ENCODE data around the gene CHD3.

Gene CHD3

DNA sequence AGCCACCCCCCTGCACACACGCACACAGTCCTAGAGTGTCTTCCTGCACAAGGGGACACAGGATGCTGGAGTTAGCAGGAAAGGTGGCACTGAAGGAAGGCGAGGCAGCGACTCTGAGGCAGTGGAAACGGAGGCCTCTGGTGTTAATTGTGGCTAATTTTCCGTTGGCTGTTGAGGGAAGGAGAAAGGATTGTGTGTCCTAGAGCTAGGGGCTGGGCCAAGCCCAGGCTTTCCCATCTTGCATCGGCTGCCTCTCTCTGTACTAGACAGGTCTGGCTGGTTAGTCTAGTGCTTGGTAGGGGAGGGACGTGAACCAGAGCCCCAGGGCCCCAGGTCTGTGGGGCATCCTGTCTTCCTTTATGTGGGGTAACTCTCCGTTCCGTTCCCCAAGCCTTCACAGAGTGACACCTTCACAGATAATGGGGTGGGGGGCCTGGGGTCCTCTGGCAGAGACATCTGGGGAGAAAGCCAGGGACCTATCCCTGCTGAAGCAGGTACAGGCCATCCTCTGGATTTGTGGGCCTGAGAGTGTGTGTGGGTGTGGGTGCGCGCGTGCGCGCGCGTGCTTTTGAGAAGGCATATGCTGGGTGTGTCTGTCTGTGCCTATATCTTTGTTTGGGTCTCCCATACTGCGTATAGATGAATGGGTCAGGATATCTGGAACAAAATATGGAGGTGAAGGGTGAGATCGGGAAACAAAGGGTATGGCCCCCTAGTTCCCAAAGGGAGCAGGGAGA lies at the start of gene CHD3:
CHD3 (plus strand) TSS at position 606 of the 737 bp plus-strand sequence. CDS start 212 bp downstream, outside the sequence.
- no peak for DNase-seq (ENCODE audit: low read depth)

DNA sequence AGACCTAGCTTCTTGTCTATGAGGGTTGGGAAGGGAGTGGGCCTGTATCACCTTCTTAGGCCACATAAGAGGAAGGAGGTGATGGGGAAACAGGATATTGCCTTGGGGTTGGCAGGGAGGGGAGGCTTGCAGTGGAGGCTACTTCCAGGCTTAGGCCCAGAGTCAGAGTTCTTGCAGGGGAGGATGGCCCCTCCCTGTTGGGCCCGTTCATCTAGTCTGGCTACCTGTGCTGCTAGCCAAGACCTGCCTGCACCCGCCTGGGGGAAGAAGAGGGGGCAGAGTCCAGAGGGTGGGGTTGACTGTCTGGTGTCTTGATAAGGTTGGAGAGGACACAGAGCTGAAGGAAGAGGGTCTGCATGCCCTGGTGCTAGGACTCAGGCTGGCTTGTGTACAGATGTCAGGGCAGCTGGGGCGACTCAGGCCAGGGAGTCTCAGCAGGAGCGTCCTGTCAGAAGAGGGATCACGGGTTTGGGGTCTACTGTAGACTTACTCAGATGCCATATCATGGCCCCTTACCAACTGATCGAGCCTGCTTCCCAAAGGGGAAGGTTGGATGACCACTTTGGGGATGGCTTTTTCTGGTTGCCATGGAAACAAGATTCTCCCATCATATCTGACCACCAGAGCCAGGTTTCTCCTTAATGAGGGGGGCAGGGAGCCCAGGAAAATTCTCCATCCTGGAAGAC lies 49.3 kb upstream of the CHD3 start:
- DNase-seq (ENCODE audit: low read depth), result no peak

DNA sequence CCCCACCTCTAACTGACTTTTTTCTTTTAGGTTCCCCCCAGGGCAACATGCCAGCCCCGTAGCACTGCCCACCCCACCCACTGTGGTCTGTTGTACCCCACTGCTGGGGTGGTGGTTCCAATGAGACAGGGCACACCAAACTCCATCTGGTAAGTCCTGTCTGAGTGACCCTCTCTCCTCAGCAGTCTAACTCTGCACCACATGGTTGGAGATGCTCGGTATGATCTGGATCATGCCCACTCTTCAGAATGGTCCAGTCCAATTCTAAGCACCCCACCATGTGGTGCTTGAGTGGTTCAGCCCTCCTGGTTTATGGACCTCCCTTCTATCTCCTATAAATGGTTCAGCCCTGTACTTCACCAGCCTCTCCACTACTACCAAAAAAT lies 48.7 kb upstream of the CHD3 start:
- DNase-seq (ENCODE audit: low read depth), result no peak

DNA sequence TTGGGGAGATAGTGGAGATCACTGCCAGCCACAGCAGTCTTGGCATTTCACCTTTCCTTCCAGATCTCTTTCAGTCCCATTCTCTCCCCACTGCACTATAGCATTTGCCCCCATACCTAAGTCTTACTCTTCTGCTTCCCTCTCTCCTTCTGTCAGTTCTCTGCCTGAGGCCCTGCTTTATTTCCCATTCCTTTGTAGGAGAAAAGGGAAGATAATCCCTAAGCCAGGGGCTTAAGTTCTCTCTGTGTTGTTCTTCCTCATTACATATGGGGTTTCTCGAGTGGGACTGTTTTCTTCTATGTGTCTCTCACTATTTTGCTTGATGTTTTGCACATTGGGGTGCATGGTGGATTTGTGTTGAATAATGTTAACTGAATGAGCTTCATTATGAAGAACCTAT lies 48.1 kb upstream of the CHD3 start:
- no peak for DNase-seq (ENCODE audit: low read depth)

DNA sequence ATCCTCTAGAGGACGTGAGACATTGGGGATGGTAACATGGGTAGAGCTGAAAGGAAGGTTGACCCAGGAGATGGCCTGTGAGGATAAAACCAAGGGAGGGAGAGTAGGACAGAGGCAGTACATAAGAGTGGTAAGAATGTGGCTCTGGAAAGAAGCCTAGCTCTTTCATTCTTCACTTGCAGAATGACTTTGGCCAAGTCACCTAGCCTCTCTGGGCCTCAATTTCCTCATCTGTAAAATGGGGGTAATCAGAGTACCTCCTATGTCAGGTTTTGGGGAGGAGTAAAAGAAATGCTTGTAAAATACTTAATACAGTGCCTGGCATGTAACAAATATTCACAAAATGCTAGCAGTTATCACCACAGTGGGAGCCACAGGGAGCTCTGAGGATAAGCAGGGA lies 47.7 kb upstream of the CHD3 start:
- no peak for DNase-seq (ENCODE audit: low read depth)

DNA sequence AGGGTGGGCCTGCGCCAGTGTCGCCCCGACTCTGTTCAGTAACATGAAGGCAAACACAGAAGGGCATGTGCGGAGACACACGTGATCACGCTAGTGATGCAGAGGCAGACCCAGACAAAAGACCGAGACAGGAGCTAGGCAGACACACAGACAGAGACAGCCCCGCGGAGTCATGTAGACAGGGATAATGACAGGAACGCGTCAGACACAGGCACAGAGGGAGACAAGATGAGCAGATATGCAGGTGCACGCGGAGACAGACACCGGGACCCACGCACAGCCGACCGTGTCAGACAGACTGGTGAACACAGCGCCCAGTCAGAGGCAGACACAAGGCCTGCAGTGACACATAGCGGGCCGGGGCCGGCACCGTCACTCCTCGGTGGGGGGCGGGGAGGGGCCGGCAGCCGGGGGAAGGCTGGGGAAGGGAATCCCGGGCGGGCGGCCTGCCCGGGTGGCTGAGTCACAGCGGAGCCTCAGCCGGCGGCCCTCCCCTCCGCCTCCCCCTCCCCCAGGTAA lies 47.1 kb upstream of the CHD3 start:
- DNase-seq (ENCODE audit: low read depth), result no peak

DNA sequence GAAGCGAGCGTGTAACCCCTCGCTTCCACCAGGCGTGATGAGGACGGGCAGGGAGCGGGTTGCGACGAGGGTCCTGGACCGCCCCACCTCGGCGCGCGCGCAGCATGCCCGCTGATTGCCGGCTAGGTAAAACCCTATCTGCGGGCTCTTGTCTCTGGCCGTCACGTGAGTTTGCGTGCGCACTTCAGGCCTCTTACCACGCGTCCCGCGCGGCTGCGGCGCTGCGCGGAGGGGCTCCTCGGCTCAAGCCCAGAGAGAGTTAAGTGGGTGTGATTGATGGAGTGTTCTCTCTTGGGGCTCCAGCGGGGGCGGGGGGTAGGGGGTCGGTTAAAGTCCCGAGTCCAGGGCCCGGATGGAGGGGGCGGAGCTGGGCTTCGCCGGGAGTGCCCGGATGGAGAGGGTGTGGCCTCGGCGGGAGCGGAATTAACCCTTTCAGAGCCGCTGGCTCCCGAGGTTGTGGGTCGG lies 46.6 kb upstream of the CHD3 start:
- no peak for DNase-seq (ENCODE audit: low read depth)

DNA sequence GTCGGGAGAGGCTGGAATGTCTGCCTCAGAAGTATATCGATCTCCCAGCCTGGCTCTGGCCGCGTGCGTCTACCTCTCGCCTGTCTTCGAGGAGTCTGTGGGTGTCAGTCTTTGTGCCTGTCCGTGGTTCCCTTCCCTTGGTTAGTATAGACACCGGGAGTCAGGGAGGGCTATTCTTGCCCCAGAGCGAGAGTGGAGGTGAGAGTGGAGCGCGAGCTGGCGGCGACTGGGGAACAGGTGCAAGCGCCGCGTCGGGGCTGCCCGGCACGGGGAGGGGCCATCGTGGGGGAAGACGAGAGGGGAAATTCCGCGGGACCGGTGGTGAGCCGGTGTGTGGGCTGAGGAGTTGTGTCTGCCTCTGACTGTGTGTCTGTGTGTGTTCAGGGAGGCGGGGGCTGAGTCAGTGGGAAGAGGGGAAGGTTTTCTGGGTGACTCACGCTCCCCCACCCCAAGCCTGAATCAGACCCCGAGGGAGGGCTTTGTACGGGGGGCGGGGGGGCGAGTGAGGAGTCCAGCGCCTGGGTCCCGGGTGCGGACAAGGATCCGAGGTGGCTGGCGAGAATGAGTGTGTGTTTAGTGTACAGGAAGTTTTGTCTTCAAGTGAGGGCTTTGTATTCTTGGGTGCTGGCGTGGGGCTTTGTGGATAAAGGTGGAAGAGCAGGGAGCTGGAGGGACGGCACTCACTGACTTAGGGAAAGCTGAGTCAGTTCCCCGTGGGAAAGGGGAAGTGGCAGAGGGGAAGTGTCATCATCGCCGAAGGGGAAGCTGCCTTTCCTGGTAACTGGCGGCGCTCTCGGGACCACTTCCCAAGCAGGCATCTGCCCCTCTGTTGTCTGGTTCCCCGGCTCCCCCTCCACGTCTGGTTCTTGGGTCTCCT lies 46.0 kb upstream of the CHD3 start:
- no peak for DNase-seq (ENCODE audit: low read depth)

DNA sequence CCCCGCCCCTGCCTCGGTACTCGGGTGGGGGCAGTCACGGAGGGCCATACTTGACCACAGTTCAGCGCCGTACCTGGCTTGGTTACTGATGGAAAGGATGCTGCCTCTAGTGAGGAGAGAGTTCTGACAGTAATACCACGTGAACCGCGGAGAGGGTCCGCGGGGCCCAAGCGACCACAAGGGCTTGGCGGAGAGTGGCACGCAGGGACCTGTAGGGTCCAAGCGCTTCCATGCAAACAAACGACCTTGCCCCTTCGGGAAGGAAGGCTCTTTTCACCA lies 45.4 kb upstream of the CHD3 start:
- no peak for DNase-seq (ENCODE audit: low read depth)

DNA sequence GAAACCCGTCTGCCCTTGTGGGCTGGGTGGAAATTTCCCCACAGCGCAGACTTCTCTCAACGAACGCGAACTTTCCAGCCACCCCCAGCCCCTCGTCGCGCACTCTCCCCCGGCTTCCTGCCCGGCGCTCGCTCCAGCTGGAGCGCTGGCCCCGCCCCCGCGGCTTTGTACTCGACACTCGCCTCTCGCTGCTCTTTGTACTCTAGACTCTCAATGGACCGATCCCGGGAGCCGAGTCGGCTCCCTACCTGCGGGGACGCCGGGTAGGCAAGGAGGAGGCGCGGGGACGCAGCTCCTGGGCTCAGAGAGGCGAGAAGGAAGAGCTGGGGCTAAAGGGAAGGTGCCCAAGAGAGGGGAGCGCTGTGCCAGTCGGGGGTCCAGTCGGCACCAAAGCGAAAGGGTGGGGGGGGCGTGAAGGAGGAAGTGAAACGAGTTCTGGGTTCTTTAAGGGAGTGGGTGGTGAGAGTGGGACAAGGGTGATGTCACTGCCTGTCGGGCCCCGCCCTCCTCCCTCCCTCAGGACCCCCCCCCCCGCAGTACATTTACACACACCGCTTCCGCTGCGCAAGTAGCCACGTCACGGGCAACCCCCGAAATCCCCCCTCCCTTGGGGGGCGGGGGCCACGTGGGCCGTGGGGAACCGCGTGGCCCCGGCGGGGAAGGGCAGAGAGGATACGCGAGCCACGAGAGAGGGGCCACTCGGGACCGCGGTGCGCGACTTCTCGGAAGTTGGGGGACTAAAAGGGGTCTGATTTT lies 44.9 kb upstream of the CHD3 start:
- DNase-seq (ENCODE audit: low read depth), result no peak

DNA sequence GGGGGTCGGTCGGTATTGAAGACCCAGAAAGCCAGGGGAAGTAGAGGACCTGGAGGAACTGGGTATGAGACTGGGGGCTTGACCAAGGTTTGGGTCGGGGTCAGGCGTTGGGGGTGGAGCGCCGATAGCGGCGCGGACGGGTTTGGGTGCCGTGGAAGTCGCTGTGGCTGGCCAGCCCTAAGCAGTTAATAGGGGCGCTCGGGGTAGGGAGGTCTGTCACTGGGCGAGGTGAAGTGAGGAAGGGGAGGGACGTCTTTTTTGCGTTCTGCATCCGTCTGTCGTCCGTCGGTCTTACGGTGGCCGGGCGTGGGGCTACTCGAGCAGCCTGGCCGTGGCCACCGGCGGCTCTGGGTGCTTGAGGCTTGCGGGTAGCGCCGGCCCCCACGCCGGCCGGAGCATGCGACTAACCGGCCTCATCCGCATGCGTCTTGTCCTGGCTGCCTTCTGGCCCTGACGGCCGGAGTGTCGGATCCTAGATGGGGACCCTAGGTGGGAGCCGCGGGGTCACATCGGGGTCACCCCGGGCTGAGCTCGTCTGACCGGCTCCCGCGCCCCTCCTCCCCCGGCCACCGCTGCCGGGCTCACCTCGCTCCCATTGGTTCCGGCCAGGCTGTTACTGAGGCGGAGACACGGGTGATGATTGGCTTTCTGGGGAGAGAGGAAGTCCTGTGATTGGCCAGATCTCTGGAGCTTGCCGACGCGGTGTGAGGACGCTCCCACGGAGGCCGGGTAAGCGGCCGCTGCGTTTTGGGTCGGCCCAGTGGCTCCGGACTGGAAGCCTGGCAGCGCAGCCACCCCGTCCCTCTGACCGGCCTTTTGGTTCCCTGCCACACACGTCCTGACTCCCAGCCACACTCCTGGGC lies 44.1 kb upstream of the CHD3 start:
- peak; percentile 89 for DNase-seq (ENCODE audit: low read depth)

DNA sequence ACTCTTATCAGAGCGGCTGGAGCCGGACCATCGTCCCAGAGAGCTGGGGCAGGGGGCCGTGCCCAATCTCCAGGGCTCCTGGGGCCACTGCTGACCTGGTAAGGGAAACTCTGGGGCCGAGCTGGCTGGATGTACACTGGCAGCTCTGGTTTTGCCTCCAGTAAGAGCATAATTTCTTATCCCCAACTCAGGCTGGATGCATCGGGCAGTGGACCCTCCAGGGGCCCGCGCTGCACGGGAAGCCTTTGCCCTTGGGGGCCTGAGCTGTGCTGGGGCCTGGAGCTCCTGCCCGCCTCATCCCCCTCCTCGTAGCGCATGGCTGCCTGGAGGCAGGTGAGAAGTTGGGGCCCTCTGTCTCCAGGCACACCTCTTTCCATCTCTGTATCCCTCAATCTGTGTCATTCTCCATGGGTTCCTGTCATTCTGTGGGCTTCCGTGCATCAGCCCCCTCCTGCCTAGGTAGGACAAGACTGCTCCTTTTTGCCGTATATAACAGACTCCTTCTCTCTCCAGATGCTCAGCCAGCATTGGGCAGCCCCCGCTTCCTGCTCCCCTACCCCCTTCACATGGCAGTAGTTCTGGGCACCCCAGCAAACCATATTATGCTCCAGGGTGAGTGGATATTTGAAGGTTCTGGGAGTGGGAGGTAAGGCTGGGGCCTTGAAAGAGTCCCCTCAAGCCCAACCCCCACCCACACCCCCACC lies 43.1 kb upstream of the CHD3 start:
- no peak for DNase-seq (ENCODE audit: low read depth)

DNA sequence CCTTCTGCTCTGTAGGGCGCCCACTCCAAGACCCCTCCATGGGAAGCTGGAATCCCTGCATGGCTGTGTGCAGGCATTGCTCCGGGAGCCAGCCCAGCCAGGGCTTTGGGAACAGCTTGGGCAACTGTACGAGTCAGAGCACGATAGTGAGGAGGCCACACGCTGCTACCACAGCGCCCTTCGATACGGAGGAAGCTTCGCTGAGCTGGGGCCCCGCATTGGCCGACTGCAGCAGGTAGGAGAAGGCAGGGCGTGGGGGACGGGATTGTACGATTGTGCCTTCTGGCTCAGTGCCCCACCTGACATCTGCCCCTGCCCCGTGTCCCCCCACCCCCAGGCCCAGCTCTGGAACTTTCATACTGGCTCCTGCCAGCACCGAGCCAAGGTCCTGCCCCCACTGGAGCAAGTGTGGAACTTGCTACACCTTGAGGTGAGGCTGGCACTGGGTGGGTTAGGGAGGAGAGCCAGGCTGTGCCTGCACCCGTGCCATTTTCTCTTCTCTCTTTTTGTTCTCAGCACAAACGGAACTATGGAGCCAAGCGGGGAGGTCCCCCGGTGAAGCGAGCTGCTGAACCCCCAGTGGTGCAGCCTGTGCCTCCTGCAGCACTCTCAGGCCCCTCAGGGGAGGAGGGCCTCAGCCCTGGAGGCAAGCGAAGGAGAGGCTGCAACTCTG lies 42.4 kb upstream of the CHD3 start:
- DNase-seq (ENCODE audit: low read depth), result no peak

DNA sequence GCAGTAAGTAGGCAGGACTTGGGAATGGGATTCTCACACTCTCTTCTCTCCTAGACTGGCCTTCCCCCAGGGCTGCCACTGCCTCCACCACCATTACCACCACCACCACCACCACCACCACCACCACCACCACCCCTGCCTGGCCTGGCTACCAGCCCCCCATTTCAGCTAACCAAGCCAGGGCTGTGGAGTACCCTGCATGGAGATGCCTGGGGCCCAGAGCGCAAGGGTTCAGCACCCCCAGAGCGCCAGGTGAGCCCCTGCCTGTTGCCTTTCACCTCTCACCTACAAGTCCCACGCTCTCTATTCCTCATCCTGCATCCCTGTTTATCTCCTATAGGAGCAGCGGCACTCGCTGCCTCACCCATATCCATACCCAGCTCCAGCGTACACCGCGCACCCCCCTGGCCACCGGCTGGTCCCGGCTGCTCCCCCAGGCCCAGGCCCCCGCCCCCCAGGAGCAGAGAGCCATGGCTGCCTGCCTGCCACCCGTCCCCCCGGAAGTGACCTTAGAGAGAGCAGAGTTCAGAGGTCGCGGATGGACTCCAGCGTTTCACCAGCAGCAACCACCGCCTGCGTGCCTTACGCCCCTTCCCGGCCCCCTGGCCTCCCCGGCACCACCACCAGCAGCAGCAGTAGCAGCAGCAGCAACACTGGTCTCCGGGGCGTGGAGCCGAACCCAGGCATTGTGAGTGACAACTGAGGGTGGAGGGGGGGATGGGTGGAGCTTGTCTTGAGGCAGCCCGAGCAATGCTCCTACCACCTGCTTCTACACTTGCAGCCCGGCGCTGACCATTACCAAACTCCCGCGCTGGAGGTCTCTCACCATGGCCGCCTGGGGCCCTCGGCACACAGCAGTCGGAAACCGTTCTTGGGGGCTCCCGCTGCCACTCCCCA lies 41.6 kb upstream of the CHD3 start:
- no peak for DNase-seq (ENCODE audit: low read depth)

DNA sequence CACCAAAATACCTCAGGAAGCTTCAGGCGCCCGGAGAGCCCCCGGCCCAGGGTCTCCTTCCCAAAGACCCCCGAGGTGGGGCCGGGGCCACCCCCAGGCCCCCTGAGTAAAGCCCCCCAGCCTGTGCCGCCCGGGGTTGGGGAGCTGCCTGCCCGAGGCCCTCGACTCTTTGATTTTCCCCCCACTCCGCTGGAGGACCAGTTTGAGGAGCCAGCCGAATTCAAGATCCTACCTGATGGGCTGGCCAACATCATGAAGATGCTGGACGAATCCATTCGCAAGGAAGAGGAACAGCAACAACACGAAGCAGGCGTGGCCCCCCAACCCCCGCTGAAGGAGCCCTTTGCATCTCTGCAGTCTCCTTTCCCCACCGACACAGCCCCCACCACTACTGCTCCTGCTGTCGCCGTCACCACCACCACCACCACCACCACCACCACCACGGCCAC lies 40.4 kb upstream of the CHD3 start:
- DNase-seq (ENCODE audit: low read depth), result no peak

DNA sequence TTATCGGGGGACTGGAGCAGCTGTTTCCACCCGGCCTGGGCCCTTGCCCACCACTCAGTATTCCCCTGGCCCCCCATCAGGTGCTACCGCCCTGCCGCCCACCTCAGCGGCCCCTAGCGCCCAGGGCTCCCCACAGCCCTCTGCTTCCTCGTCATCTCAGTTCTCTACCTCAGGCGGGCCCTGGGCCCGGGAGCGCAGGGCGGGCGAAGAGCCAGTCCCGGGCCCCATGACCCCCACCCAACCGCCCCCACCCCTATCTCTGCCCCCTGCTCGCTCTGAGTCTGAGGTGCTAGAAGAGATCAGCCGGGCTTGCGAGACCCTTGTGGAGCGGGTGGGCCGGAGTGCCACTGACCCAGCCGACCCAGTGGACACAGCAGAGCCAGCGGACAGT lies 39.9 kb upstream of the CHD3 start:
- DNase-seq (ENCODE audit: low read depth), result no peak

DNA sequence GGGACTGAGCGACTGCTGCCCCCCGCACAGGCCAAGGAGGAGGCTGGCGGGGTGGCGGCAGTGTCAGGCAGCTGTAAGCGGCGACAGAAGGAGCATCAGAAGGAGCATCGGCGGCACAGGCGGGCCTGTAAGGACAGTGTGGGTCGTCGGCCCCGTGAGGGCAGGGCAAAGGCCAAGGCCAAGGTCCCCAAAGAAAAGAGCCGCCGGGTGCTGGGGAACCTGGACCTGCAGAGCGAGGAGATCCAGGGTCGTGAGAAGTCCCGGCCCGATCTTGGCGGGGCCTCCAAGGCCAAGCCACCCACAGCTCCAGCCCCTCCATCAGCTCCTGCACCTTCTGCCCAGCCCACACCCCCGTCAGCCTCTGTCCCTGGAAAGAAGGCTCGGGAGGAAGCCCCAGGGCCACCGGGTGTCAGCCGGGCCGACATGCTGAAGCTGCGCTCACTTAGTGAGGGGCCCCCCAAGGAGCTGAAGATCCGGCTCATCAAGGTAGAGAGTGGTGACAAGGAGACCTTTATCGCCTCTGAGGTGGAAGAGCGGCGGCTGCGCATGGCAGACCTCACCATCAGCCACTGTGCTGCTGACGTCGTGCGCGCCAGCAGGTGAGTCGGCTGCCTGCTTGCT lies 39.3 kb upstream of the CHD3 start:
- DNase-seq (ENCODE audit: low read depth), result no peak
